ENCODE data around the gene XPNPEP1. TPM values are rescaled to one million over a fixed set of nuclear protein-coding genes. Genes with fewer than 3 reads are reported as not detected.
A peak's percentile ranks its signal among the peaks of the same experiment; 100 is the strongest.

Gene XPNPEP1
- total RNA-seq, 4 donors from 2014 or later, result 41.0 to 188 (median 92.0) TPM

GRCh38 chr10:109895095-109895818, 28.1 kb downstream of the XPNPEP1 start:
- Histone ChIP-seq H3K27ac (peak overlapping the region; percentile 61 to 67), H3K27me3 (no peaks in the 10 kb centered on the region), H3K9me3 (no peaks in the 10 kb centered on the region), H3K4me1 (peaks cover 0 to 11% of the 10 kb centered on the region in 2 donors), H3K4me3 (no peak overlapping the region), H3K36me3 (no peaks in the 10 kb centered on the region)
- DNase-seq, result no peak
- no peak for TF ChIP-seq CTCF (IDR thresholded peaks at IDR 0.05)
- TF ChIP-seq POLR2A (IDR thresholded peaks at IDR 0.05), result no peak
- intact Hi-C loops (cut with DNase I; ENCODE audit: low total_unique reads), result no loop called here

GRCh38 chr10:109894516-109894915, 28.8 kb downstream of the XPNPEP1 start:
- intact Hi-C loops (cut with DNase I; ENCODE audit: low total_unique reads), result no loop called here
- TF ChIP-seq POLR2A (IDR thresholded peaks at IDR 0.05), result no peak
- no peak for TF ChIP-seq CTCF (IDR thresholded peaks at IDR 0.05)
- Histone ChIP-seq H3K27ac (peak overlapping the region; percentile 61 to 67), H3K36me3 (no peaks in the 10 kb centered on the region), H3K4me1 (peaks cover 0 to 11% of the 10 kb centered on the region in 2 donors), H3K27me3 (no peaks in the 10 kb centered on the region), H3K9me3 (no peaks in the 10 kb centered on the region), H3K4me3 (no peak overlapping the region)
- peak; percentile 81 to 84 for DNase-seq

GRCh38 chr10:109893386-109893785, 29.9 kb downstream of the XPNPEP1 start:
- H3K27me3 ChIP-seq, result no peaks in the 10 kb centered on the region
- H3K4me3 ChIP-seq, result no peak overlapping the region
- DNase-seq, result no peak
- H3K27ac ChIP-seq, result peak overlapping the region; percentile 61 to 67
- intact Hi-C loops (cut with DNase I; ENCODE audit: low total_unique reads), result no loop called here
- TF ChIP-seq CTCF (IDR thresholded peaks at IDR 0.05) (no peak), POLR2A (IDR thresholded peaks at IDR 0.05) (no peak)
- no peaks in the 10 kb centered on the region for H3K9me3 ChIP-seq
- H3K4me1 ChIP-seq, result peaks cover 0 to 11% of the 10 kb centered on the region in 2 donors
- no peaks in the 10 kb centered on the region for H3K36me3 ChIP-seq

GRCh38 chr10:109892931-109893330, 30.4 kb downstream of the XPNPEP1 start:
- no peaks in the 10 kb centered on the region for H3K27me3 ChIP-seq
- H3K4me3 ChIP-seq, result no peak overlapping the region
- peak overlapping the region; percentile 61 to 67 for H3K27ac ChIP-seq
- H3K36me3 ChIP-seq, result no peaks in the 10 kb centered on the region
- TF ChIP-seq CTCF (IDR thresholded peaks at IDR 0.05) (no peak), POLR2A (IDR thresholded peaks at IDR 0.05) (no peak)
- H3K4me1 ChIP-seq, result peaks cover 0 to 11% of the 10 kb centered on the region in 2 donors
- H3K9me3 ChIP-seq, result no peaks in the 10 kb centered on the region
- intact Hi-C loops (cut with DNase I; ENCODE audit: low total_unique reads), result no loop called here
- peak; percentile 50 to 62 for DNase-seq

GRCh38 chr10:109892117-109892516, 31.2 kb downstream of the XPNPEP1 start:
- no peak for DNase-seq
- H3K4me1 ChIP-seq, result peaks cover 0 to 11% of the 10 kb centered on the region in 2 donors
- no peaks in the 10 kb centered on the region for H3K9me3 ChIP-seq
- H3K4me3 ChIP-seq, result no peak overlapping the region
- no peaks in the 10 kb centered on the region for H3K36me3 ChIP-seq
- no peaks in the 10 kb centered on the region for H3K27me3 ChIP-seq
- peak overlapping the region; percentile 61 to 67 for H3K27ac ChIP-seq
- intact Hi-C loops (cut with DNase I; ENCODE audit: low total_unique reads), result no loop called here
- TF ChIP-seq CTCF (IDR thresholded peaks at IDR 0.05), result no peak
- TF ChIP-seq POLR2A (IDR thresholded peaks at IDR 0.05), result no peak
